Stimulated activated CD8-positive, alpha-beta memory T cell treated with anti-CD3 and anti-CD28 coated beads, Interleukin-12 subunit alpha, Interleukin-12 subunit beta, amount 100 ng/mL, for 24 hours (primary cell): ENCODE measurements around the gene ZMIZ2.
A peak's percentile ranks its signal among the peaks of the same experiment; 100 is the strongest.
"Not testable (repeated sequence)": the region's sequence is repeated elsewhere in the genome, so short reads cannot be mapped to it uniquely, and the experiment has no call there.

ENCODE experiments used
- DNase-seq: peaks from one replicate; pipeline ENCODE4 v3.0.0-alpha.2; 2020; ENCODE audit errors: extremely low read depth

ZMIZ2 gene

DNA sequence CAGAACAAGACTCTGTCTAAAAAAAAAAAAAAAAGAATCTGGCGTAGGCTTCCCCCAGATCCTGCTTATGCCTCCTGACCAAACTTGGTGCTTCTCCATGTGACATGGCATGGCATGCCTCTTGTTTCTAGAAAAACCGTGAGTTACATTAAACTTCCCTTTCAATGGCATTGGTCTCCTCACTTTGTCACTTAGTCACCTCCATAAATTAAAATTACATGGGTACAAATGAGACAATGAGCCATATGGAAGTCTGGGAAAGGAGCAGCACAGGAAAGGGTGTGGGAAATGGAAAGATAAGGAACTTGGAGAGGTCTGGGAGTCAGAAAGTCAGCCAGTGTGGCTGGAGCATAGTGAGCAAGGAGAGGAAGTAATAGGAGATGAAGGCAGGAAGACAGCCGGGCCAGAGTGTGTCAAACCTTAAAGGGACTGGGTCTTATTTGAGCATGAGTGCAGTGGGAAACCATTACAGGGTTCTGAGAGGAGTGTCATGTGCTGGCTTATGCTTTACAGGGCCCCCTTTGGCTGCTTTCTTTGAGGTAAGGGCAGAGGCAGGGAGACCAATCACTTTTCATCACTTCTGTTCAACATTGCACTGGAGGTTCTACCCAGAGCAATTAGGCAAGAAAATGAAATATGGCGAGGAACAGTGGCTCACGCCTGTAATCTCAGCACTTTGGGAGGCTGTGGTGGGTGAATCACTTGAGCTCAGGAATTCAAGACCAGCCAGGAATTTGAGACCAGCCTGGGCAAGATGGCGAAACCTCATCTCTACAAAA lies 21.3 kb upstream of the ZMIZ2 start:
- no peak for DNase-seq

DNA sequence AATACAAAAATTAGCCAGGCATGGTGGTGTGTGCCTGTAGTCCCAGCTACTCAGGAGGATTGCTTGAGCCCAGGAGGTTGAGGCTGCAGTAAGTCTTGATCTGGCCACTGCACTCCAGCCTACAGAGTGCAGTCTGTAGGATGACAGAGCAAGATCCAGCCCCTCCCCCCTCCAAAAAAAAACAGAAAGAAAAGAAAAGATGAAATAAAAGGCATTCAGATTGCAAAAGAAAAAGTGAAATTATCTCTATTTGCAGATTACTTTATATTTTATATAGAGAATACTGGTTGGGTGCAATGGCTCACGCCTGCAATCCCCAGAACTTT lies 20.7 kb upstream of the ZMIZ2 start:
- no peak for DNase-seq

DNA sequence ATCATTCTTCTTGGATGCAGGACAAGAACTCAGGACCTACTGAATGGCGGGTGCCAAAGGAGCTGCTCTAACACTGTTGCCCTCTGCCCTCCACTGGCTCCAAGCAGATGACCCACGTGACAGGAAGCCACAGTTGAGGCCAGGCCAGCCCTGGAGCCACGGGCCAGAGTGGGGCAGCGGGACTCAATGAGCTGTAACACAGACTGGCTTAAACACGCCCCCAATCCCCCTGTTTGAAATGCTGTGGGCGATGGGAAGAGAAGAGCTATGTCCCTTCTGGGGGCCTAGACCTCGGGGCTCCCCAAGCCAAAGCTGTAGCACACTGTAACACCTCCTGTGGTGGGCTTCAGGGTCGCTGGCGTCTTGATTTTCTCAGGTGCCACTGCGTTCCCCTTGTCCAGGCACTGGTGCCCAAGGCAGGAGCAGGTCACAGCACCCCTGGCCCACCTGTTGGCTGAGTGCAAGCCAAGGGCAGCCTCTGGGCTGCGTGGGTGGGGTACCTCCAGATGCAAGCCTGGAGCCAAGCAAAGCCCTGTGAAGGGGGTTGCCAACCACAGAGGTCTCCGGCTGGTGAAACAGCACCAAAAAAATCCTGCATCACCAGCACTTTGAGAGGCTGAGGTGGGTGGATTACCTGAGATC lies 18.6 kb upstream of the ZMIZ2 start:
- DNase-seq, result no peak

DNA sequence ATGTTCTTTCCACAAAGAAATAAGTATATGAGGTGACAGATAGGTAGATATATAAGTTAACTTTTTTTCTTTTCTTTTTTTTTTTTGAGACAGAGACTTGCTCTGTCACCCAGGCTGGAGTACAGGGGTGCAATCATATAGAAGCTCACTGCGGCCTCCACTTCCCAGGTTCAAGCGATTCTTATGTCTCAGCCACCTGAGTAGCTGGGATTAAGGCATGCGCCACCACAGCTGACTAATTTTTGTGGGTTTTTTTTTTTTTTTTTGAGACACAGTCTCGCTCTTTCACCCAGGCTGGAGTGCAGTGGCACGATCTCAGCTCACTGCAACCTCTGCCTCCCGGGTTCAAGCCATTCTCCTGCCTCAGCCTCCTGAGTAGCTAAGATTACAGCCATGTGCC lies 15.7 kb upstream of the ZMIZ2 start:
- not testable (repeated sequence) for DNase-seq

DNA sequence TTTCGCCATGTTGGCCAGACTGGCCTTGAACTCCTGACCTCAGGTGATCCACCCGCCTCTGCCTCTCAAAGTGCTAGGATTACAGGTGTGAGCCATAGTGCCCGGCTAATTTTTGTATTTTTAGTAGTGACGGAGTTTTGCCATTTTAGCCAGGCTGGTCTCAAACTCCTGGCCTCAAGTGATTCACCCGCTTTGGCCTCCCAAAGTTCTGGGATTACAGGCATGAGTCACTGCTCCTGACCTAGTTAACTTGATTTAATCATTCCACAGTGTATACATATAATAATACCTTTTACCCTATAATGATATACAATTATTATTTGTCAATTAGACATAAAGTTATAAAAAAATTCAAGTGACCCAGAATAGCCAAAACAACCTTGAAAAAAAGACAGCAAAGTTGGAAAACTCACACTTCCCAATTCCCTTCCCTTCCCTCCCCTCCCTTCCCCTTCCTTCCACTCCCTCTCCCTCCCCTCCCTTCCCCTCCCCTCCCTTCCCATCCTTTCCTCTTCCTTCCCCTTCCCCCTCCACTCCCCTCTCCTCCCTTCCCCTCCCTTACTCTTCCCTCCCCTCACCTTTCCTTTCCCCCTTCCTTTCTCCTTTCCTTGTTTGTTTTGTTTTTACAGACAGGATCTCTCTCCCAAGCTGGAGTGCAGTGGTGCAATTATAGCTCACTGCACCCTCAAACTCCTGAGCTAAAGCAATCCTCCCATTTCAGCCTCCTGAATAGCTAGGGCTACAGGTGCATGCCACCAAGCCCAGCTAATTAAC lies 14.8 kb upstream of the ZMIZ2 start:
- DNase-seq, result no peak

DNA sequence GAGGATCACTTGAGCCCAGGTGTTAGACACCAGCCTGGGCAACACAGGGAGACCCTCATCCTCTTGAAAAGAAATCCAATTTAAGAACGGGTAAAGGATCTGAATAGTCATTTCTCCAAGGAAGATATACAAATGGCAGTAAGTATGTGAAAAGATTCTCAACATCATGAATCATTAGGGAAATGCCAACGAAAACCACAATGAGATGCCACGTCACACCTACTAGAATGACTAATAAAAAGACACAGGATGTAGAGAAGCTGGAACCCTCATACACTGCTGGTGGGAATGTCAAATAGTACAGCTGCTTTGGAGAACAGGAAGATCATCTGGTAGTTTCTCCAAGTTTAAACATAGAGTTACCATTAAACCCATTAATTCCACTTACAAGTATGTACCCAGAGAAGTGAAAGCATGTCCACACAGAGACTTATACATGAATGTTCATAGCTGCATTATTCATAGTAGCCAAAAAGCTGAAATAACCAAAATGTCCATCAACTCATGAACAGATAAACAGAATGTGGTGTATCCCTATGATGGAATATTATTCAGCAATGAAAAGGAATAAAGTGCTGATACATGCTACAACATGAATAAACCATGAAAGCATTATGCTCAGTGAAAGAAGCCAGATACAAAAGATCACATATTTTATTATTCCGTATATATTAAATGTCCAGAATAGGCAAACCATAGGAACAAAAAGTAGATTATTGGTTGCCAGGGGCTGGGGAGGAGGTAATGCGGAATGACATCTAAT lies 13.1 kb upstream of the ZMIZ2 start:
- no peak for DNase-seq

DNA sequence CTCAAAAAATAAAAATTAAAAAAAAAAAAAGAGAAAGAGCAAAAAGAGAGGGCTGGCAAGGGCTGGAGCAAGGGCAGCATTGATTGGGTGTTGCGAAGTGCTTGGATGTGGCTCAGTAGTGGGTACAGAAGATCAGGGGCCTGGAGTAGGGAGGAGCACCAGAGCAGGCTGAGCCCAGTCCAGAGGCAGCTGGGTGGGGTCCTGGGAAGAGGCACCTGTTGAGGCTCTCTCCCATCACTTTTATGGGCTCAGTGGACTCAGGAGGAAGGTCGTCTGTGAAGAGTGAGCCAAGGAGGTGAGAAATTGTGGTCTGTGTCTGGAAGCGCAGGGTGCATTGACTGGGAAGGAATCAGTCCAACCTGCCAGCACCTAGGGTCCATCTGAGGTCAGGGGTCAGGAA lies 11.8 kb upstream of the ZMIZ2 start:
- no peak for DNase-seq

DNA sequence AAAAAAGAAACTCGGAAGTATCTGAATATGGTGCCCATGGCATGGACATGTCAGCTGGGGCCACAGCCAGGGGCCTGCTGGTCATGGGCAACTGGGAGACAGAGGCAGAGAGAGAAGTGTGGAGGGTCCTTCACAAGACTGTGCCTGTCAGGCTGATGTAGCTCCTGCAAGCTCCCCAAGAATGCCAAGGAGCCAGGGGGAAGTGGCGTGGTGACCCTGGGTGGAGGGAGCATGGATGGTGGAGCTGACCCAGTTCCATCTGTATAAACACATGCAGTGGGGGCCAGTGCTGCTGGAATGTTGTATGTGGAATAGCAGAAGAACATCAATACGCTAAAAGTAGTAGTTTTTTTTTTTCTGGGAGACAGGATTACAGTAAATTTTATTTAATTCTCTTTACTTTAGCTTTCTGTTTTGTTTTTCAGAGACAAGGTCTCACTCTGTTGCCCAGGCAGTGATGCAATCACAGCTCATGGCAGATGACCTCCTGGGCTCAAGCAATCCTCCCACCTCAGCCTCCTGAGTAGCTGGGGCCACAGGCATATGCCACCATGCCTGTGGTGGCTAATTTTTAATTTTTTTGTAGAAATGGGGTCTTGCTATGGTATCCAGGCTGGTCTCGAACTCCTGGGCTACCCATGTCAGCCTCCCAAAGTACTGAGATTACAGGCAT lies 10.5 kb upstream of the ZMIZ2 start:
- no peak for DNase-seq

DNA sequence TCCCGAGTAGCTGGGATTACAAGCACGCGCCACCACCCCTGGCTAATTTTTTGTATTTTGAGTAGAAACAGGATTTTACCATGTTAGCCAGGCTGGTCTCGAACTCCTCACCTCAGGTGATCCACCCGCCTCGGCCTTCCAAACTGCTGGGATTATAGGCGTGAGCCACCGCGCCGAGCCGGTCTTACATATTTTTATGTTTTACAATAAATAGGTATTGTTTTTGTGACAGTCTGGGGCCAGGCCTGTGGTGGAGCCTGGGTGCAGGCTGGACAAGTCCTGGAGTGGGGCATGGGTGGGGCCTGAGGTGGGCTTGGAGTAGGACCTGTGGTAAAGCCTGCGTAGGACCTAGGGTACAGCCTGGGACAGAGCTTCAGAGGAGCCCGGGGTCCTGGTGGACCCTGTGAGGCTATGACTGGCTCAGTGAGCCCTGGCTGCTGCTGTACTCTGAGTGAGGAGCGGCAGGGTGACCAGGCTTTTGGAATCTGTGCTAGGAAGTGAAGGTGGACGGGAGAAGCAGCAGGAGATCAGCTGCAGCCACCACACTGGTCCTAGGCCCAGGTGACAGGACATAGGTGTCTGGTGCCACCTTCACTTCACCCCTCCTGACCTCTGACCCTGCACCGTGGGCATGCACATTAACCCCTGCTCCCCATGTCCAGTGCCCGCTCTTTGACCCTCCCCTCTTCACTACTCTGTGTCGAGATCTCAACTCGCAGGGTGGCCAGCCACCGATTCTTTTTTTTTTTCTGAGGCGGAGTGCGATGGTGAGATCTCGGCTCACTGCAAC lies 9.6 kb upstream of the ZMIZ2 start:
- no peak for DNase-seq

DNA sequence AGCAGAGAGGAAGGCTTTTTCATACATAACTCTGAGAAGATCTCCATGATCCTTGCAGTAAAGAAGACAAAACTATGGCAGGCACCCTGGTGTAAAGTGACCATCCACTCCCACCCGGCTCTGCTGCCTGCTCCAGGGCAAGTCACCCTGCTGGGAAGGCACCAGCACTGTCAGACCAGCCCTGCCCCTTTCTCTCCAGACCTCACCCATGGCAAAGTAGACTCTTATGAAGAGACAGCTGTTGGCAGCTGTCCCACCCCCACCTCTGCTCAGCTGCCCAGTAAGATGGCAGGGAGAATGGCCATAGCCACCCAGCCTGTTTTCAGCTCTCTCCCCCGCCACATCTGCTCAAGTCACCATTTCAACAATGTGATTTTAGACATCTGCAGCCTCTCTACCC lies 8.6 kb upstream of the ZMIZ2 start:
- DNase-seq, result no peak

DNA sequence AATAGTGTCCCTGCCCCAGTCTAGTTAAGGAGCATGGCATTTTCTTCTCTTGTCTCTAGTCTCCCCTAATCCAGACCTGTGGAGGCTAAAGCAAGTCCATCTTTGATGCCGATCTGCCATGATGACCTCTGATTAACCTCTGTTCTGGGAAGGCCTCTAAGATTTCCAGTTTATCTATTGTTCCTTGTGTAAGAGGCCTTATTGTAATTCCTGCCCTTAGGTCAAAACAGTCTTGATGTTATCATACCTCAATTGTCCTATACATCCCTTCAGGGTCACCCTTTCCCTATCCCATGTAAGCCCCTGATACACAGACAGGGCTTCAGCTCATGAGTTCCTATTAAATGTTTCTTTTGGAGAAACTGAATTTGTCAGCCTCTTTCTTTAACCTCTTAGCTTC lies 4.9 kb upstream of the ZMIZ2 start:
- no peak for DNase-seq

DNA sequence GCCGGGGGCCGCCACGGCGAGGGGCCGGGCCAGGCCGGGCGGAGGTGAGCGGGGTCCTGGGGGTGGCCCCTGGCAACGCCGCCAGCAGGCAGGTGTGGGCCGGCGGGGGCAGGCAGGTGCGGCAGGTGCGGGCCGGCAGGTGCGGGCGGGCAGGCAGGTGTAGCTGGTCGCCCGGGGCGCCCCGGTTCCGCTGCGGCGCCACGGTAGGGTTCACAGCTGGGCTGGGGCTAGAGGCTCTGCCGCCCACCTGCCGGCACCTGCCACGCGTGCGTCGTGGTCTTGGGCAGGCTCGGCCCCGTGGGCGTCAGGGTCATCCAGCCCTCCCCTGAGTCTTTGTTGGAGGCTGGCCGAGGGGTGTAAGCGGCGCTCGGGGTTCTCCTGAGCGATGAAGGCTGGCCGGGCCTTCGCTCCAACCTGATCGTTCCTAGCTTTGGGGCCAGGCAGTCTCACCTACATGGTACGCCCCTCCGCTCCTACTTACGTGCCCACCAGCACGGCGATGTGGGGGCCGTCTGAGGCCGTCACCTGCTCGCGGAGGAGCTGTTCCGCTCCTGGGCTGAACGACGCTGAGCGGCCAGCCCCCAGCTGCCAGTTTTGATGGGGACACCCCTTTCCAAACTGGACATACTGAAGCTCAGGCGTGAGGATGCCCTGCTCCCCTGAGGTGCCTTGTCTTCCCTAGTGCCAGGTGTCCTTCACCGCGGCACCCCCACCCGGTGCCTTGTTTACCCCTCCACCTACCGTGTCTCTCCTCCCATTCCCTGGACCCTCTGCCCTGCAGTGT lies 493 bp downstream of the ZMIZ2 start:
- no peak for DNase-seq

DNA sequence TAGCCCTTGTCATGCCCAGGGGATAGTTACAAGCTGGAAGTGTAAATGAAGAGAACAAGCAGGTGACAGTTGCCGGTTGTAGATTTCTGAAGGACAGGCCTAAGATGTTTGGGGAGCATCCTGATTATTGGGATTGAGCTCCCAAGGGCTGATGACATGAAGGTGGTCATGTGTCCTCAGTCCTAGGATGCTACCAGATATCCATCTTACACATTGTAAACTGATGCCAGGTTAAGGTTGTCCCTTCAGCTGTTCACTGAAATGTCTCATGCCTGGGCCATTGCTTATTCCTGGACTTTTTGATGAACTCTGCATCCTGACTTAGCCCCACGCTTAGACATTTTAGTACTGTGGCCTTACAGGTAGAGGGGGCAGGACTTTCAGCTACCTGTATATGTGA lies 1.3 kb downstream of the ZMIZ2 start:
- no peak for DNase-seq

DNA sequence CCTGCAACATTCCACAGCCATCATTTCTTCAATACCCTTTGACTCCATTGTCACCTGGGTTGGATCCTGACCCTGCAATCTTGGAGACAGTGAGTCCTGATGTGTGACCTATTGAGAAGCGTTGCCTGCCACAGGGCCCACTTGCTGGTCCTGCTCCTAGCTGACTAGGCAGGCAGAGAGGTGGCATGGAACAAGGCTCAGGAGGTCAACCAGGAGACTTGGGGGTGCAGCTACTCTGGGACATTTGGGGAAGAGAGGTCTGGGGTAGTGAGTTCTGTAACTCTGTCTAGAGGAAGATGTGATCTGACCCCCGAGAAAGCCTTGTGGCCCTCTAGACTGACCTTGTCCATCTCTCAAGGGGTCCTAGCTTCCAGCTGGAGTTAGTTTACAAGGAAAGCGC lies 1.8 kb downstream of the ZMIZ2 start:
- DNase-seq, result no peak

DNA sequence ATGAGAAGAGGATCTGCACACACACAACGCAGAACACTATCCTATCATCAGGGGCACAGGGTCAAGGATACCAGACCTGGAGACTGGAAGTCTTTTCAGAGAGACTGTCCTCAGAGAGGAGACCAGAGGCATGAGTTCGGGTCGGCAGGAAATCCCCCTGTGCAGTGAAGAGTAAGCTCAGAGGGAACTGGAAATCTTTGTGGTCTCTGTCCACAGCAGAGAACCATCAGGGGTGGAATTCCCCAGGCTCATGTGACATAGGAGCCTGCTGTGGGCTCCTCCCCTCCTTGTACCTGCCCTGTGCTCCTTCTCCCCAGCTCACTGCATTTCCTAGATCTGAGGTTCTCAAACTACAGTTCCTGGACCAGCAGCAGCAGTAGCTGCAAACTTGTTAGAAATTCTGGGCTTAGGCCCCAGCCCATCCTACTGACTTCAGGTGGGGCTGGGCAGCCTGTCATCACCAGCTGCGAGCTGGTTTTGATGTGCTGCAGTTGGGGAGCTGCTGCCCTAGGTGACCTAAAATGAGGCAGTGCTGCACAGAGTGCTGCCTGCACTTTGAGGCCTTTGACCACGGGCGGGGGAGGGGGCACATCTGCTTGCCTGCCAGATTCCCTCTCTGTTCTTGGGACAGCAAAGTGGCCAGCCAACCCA lies 2.4 kb downstream of the ZMIZ2 start:
- peak; percentile 23 for DNase-seq

DNA sequence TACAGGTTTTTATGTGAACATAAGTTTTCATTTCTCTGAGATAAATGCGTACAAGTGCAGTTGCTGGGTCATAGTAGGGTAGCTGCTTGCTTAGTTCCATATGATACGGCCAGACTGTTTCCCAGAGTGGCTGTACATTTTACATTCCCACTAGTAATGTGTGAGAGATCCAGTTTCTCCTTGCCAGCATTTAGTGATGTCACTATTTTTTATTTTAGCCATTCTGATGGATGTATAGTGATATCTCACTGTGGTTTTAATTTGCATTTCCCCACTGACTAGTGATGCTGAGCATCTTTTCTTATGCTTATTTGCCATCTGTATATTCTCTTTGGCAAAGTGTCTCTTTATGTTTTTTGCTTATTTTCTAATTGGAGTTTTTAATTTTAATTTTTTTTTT lies 4.2 kb downstream of the ZMIZ2 start:
- no peak for DNase-seq

DNA sequence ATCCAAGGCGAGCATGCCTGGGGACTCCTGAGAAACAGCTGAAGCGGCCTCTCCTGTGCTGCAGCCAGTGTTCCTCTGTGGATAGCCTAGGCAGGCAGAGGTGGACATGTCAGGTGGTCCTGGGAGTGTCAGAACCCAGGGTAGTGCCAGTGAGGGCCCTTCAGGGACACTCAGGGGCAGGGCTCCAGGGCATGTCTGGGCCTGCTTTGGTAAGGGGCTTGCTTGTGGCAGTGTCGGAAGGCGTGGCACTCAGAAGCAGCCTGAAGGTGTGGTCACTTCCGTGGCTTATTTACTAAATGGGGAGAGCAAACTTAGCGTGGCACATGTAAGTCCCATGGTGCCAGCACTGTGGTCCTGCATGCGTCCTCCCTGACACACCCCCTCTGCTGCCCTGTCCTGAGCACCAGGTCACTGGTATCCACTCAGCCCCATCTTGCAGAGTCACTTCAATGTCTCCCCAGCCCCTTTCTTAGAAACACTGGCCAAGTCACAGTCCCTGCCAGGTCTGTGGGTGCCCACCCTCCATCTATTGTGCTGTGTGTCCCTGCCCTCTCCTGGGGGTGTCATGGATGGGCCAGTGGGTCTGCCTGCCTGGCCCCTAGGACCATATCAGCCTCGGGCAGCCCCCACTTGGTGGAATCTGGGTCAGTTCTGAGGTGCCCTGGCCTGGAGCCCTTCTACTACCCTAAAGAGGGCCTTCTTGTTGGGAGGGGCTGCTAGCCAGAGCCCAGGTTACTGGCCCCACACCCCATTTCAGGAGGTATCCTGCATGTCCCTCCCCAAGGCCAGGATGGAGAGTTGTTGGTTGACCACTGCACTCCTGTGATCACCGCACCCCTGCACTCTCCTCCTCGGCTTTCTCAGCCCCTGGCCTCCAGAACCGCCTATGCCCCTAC lies 6.4 kb downstream of the ZMIZ2 start:
- no peak for DNase-seq
